ENCODE measurements around the gene G2E3. TPM values are rescaled to one million over a fixed set of nuclear protein-coding genes. Genes with fewer than 3 reads are reported as not detected.

G2E3 gene
- total and polyA plus RNA-seq, 2 of the 4 experiments (the other 2 are of a cell fraction) = 9.6 to 19.4 TPM

DNA sequence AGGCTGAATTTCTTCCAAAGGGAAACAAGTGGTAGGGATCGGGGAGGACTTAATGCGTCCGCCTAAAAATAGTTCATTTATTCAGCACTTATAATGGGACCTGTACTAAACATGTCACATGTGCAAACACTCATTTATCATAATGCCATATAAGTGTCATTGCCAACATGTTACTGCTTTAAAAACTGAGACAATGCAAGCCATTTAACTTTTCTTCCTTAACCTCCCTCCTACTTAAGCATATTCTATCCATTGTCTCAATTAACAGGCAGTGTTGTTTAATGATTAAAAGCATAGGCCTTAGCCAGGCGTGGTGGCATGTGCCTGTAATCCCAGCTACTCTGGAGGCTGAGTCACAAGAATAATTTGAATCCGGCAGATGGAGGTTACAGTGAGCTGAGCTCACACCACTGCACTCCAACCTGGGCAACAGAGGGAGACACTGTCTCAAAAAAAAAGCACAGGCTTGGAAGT, 49.6 kb downstream of the G2E3 start:
- TF ChIP-seq RAD21 (IDR thresholded peaks at IDR 0.05; ENCODE audit: low read length) (peak; percentile 18; the same call in 1 of the 2 replicates), RFX5 (IDR thresholded peaks at IDR 0.05; ENCODE audit: low read depth, low read length) (no peak), USF2 (IDR thresholded peaks at IDR 0.05; ENCODE audit: low read depth, low read length) (no peak), CHD1 (IDR thresholded peaks at IDR 0.05; ENCODE audit: low read depth, low read length) (no peak), FOS (IDR thresholded peaks at IDR 0.05; ENCODE audit: low read depth, low read length) (no peak), MXI1 (IDR thresholded peaks at IDR 0.05; ENCODE audit: borderline replicate concordance, low read depth, low read length) (no peak), BHLHE40 (IDR thresholded peaks at IDR 0.05; ENCODE audit: low read depth, low read length) (peak; percentile 78; the same call in 1 of the 2 replicates), POLR2A (IDR thresholded peaks at IDR 0.05; ENCODE audit: low read depth, low read length) (no peak), SMC3 (IDR thresholded peaks at IDR 0.05; ENCODE audit: low read depth, low read length) (no peak), MAFK (IDR thresholded peaks at IDR 0.05; ENCODE audit: low read depth, low read length) (no peak), NFE2L2 (IDR thresholded peaks at IDR 0.05; ENCODE audit: low read depth, low read length) (no peak), CEBPB (IDR thresholded peaks at IDR 0.05; ENCODE audit: low read depth, low read length) (no peak), MAZ (IDR thresholded peaks at IDR 0.05; ENCODE audit: borderline replicate concordance, low read depth, low read length) (no peak), RCOR1 (IDR thresholded peaks at IDR 0.05; ENCODE audit: insufficient replicate concordance, low read length) (no peak)
- TF ChIP-seq, protein P1, sequence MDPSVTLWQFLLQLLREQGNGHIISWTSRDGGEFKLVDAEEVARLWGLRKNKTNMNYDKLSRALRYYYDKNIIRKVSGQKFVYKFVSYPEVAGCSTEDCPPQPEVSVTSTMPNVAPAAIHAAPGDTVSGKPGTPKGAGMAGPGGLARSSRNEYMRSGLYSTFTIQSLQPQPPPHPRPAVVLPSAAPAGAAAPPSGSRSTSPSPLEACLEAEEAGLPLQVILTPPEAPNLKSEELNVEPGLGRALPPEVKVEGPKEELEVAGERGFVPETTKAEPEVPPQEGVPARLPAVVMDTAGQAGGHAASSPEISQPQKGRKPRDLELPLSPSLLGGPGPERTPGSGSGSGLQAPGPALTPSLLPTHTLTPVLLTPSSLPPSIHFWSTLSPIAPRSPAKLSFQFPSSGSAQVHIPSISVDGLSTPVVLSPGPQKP (IDR thresholded peaks at IDR 0.05; ENCODE audit: borderline replicate concordance, low read depth, low read length) = no peak
- TF ChIP-seq, protein P2, sequence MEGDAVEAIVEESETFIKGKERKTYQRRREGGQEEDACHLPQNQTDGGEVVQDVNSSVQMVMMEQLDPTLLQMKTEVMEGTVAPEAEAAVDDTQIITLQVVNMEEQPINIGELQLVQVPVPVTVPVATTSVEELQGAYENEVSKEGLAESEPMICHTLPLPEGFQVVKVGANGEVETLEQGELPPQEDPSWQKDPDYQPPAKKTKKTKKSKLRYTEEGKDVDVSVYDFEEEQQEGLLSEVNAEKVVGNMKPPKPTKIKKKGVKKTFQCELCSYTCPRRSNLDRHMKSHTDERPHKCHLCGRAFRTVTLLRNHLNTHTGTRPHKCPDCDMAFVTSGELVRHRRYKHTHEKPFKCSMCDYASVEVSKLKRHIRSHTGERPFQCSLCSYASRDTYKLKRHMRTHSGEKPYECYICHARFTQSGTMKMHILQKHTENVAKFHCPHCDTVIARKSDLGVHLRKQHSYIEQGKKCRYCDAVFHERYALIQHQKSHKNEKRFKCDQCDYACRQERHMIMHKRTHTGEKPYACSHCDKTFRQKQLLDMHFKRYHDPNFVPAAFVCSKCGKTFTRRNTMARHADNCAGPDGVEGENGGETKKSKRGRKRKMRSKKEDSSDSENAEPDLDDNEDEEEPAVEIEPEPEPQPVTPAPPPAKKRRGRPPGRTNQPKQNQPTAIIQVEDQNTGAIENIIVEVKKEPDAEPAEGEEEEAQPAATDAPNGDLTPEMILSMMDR (conservative IDR thresholded peaks at IDR 0.05; ENCODE audit: low read depth, low read length) = peak; percentile 22; the same call in 1 of the 2 replicates
- ChIA-PET CTCF (interaction anchor here (0.7 kb wide), 1 partner anchor 264 kb away, joined by 3 read pairs; no protein-coding TSS in a partner anchor), POLR2A (ENCODE audit: unreplicated experiment) (interaction anchor here (0.7 kb wide), 1 partner anchor 52 kb away, joined by 3 read pairs; no protein-coding TSS in a partner anchor)
- peaks cover 8% of the 10 kb centered on the region for H3K9me1 ChIP-seq (ENCODE audit: insufficient read depth, low read length)
- peaks cover 5% of the 10 kb centered on the region for H3K36me3 ChIP-seq (ENCODE audit: control insufficient read depth, insufficient read depth, low read length)
- no peak overlapping the region for H3K4me3 ChIP-seq (ENCODE audit: insufficient read depth, low read depth, low read length)
- no peak overlapping the region for H2BK120ac ChIP-seq (ENCODE audit: low read depth, low read length)
- ATAC-seq (ENCODE audit: low read depth) (peak; percentile 81), DNase-seq (peak; percentile 59)
- 100% methylated on average over 3 of the region's 5 CpGs; no CpG with 5 or more reads in 1 of the 2 experiments for WGBS, 2 experiments (ENCODE audit: extremely low coverage in 2 of 2, insufficient read length in 1 of 2)
- peak overlapping the region; percentile 75; the same call in 1 of the 2 replicates for H3K23ac ChIP-seq (ENCODE audit: low read depth, low read length)
- no peak overlapping the region for H3K14ac ChIP-seq (replicated peaks; ENCODE audit: low read depth, low read length)
- no peak overlapping the region for H4K5ac ChIP-seq (ENCODE audit: low read depth, low read length)
- H2BK15ac ChIP-seq (ENCODE audit: low read depth, low read length) = no peak overlapping the region
- no peak overlapping the region for H2BK5ac ChIP-seq (ENCODE audit: low read depth, low read length, poor library complexity, severe bottlenecking)
- no peak overlapping the region for H2AK9ac ChIP-seq (replicated peaks; ENCODE audit: low read depth, low read length, poor library complexity)
- H3K56ac ChIP-seq (ENCODE audit: extremely low read depth, insufficient read depth, low read length) = no peak overlapping the region
- H3K9me3 ChIP-seq (ENCODE audit: control insufficient read depth, insufficient read depth, low read length) = no peaks in the 10 kb centered on the region
- in situ Hi-C loops (cut with MboI; ENCODE audit: low sequenced_read_pairs) = loop anchor here (10.0 kb wide), 1 partner anchor 234 kb away; no protein-coding TSS in a partner anchor
- no peaks in the 10 kb centered on the region; the same call in 1 of the 2 replicates for H4K20me1 ChIP-seq (ENCODE audit: insufficient read depth, low read length)
- H3K9ac ChIP-seq (ENCODE audit: low read depth, low read length) = no peak overlapping the region
- H3K27ac ChIP-seq (ENCODE audit: insufficient read depth, low read length) = no peak overlapping the region
- no peak overlapping the region for H3K18ac ChIP-seq (ENCODE audit: low read depth, low read length)
- H3K4me2 ChIP-seq (ENCODE audit: low read depth, low read length) = no peak overlapping the region
- dilution Hi-C loops (cut with HindIII; ENCODE audit: low sequenced_read_pairs, unreplicated experiment) = no loop called here
- no peak overlapping the region for H2AFZ ChIP-seq (replicated peaks; ENCODE audit: low read length, poor library complexity)
- no peak overlapping the region for H3K4ac ChIP-seq (ENCODE audit: low read depth, low read length)
- no TSS peak for BruUV-seq (replicated peaks)
- intact Hi-C loops (cut with micrococcal nuclease) = loop anchor here (5.0 kb wide), 1 partner anchor 46 kb away; no protein-coding TSS in a partner anchor
- H2BK20ac ChIP-seq (ENCODE audit: low read depth, low read length) = no peak overlapping the region
- no peak overlapping the region for H2AK5ac ChIP-seq (ENCODE audit: low read depth, low read length)
- H3K4me1 ChIP-seq (ENCODE audit: control insufficient read depth, insufficient read depth, low read length) = no peaks in the 10 kb centered on the region
- H3K27me3 ChIP-seq (ENCODE audit: control insufficient read depth, insufficient read depth, low read length) = no peaks in the 10 kb centered on the region
- no peak overlapping the region for H4K91ac ChIP-seq (ENCODE audit: insufficient read depth, low read depth, low read length)
- H3K79me1 ChIP-seq (ENCODE audit: low read depth in 1 of 2, low read length in 2 of 2) = peaks cover 8 to 19% of the 10 kb centered on the region in 2 experiments; a peak in 3 of 4 replicates
- no peak overlapping the region for H4K8ac ChIP-seq (ENCODE audit: low read depth in 2 of 2, low read length in 2 of 2)

All from IMR-90 (cell line).